NCI-H748 treated with DMSO at 0.1 percent for 48 hours (cell line): ENCODE data around the gene SLX4IP.
A peak's percentile ranks its signal among the peaks of the same experiment; 100 is the strongest.
"Not testable (repeated sequence)": the region's sequence is repeated elsewhere in the genome, so short reads cannot be mapped to it uniquely, and the experiment has no call there.

Experiments used
- DNase-seq: peaks from one replicate; lab custom pipeline; 2025; lab: John Stamatoyannopoulos, UW

The SLX4IP gene

DNA sequence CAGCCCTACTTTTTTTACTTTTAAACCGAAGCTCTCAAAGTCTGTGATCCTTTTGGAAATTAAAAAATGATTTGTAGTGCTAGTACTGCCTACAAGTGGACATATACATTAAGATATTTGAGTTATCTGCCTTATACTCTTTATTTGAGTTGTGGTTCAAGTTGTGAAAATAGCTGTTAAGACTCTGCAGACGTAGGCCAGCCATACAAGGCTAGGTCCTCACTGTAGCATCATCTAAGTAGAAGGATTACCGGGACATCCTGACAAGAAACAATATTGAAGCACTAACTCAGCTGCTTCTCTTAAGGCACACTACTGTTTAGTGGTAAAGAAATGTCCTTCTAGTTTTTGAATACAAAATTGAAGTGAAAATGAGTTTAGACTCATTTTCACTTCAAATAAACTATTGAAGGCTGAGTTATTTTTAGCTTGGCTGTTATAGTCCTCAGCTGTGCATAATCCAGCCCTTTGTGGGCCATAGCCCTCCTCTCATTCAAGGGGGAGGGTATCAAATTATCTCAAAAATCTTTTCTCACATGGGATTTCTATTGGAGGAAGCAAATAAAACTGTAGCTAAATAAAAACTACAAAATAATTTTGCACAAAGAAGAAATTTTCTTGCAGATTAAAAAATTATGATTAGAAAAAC, 170.6 kb downstream of the SLX4IP start:
- no peak for DNase-seq

DNA sequence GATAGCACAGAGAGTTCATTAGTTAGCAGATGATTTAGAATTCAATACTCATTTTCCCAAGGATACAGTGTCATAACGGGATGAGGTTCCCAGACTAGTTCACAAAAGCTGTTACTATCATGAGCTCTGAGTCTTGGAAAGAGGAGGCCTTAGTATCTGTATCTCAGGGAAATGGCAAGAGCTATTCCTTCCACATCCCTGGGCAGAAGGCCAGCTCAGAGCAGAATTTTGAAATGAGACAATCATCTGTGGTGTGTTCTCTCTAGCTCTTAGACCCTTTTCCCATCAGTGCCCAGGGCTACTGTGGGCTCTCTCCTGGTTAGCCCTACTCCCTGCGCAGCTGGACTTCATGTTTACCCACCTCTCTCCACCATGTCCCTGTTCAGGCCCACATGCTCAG, 174.2 kb downstream of the SLX4IP start:
- no peak for DNase-seq

DNA sequence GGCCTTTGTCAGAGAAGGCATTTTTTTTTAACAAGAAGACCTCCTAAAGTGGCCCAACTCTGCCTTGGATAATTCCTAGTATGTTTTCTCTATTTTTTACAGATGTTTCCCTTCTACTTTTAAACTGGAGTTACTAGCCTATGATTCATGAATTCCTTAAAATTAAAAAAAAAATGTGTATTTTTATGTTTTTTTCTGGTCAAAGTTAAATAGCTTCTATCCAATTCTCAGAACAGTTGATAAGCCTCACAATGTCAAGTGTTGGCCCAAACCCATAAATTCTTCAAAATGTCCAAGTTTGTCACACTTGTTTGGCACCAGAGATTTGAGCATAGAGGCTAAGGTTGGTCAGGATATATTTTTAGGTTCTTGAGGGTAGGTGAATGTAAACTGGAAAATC, 174.7 kb downstream of the SLX4IP start:
- no peak for DNase-seq

DNA sequence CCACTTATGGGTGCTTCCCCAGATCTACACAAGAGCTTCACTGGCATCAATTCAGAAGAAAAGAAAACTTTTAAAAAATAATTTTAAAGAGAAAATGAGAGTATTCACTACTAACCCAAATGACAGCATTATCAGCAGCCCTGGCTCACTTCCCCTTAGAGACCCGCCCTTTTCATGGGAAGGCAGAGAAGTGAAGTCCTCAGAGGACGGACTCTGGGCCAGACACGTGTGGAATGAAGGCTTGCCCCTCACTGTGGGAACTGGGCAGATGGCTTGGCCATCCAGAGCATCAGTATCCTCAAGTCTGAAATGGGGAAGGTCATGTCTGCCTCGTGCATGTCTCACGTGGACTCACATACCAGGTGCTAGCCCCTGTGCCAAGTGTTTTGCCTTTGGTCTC, 175.1 kb downstream of the SLX4IP start:
- no peak for DNase-seq

DNA sequence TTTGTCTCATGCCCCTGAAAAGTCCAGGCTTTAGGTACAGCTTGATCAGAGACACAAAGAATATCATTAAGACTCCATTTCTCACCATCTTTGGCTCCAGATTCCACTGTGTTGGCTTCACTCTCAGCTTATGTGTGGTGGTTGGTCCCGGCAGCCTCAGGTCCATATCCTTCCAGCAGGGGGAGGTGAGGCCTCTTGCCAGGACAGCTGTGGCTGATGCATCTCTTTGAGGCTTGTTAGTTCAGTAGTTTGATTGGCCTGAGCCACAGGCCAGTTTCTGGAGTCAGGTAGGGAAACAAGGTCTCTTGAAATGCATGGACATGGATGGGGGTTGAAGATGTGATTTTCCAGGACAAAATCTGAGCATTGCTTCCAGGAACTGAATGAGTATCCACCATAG, 176.3 kb downstream of the SLX4IP start:
- peak; percentile 30 for DNase-seq

DNA sequence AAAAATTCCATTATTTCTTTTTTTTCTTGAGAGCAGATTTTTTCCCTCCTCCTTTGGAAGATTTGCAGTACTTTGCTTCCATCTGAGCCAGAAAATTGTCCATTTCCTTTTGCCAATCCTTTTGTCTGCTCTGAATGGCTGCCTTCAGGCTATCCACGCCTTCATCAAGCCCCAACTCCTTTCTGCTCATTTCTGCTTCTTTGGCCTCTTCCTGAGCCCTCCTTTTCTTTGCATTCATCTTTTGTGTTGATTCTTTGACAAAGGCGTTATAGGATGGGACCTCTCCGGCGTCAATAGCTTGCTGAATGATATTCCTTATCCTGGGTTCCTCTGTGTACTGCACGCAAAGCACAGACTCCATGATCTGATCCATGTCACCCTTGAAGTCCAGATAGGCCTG, 178.3 kb downstream of the SLX4IP start:
- DNase-seq: not testable (repeated sequence)

DNA sequence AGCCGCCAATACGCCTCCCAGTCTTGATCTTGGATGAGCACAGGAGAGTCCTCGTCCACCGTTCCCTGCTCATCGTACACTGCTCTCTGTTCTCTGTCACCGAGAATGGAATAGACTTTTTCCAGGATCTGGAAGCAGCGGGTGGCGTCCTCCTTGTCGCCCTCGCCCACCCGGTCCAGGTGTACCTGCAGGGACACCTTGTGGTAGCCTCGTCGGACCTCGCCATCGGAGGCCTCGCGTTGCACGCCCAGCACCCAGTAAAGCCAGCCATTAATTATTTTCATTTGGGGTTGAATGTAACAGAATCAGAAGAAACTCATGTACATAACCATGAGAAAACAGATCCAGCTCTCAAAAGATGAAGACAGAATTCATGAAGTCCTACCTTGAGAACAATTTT, 178.8 kb downstream of the SLX4IP start:
- DNase-seq: no peak

DNA sequence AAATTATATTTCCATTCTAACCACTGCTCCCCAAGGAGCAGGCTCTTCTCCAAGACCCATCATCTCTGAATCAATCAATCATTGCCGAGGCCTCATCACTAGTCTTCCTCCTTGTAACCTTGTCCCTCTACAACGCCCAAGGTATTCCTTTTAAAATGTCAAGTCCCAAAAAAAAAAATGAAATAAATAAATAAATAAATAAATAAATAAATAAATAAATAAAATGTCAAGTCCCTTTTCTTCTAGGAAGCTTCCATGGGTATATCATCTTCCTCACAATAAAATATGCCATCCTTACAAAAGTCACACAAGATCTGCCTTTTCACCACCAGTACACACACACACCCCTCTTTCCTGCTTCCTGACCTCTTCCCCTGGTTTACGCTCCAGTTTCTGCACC, 181.1 kb downstream of the SLX4IP start:
- DNase-seq: no peak

DNA sequence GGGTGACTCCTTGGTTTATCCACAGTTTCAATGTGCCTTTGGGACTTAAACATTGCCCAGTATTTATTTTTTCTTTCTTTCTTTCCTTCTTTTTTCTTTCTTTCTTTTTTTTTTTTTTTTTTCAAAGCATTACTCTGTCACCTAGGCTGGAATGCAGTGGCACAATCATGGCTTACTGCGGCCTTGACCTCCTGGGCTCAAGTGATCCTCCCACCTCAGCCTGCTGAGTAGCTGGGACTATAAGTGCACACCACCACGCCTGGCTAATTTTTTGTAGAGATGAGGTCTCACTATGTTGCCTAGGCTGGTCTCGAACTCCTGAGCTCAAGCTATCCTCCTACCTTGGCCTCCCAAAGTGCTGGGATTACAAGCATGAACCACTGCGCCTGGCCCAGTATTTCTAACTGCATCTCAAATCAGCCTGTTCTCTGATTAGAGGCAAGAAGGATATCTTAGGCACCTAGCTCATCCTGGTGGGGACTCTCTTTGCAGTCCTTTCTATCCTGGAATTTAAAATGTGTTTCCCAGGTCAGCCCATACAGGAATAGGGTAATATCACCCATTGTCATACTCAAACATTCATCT, 182.5 kb downstream of the SLX4IP start:
- DNase-seq: not testable (repeated sequence)

DNA sequence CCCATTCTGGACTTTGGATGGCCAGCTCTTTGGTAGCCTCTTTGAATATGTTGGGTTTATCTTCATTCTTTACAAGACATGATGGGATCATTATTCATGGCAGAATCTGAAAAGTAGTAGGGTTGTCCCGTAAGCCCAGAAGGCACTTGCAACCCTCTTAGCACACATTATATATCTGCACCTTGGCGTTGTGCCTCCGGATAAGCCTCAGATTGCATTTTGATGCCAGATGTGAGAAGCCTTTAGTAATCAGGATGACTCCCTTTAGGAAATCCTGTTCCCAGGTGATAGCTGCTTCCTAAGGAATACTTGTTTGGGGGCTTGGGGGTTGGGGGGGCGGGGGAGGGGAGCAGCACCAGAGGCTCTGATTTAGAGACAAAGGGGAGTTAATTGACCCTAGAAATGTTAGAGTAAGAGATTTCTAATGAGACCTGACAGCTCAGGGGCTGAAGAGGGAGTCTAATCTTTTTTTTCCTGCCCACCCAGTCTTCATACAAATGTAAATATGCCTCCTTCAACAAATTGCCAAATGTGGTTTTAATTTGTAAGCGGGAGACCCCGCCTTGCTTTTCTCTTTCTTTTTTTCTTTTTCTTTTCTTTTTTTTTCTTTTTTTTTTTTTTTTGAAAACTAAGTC, 183.6 kb downstream of the SLX4IP start:
- DNase-seq: no peak

DNA sequence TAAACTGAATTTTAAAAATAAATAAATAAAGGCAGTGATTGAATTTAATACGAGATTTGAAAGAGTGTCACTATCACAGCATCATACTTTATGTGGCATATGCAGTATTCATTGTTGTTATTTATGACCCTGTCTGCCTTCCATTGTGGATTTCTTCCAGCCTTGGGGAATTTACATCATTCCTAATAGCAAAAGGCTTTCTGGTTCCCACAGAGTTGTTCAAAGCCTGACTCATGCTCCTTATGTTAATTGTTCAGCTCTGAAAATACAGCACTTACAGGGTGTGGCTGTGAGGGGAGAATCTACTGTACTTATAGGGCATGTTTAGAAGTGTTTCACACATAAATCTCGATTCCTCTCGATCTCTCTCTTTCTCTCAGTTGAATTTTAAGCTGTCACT, 184.3 kb downstream of the SLX4IP start:
- DNase-seq: peak; percentile 18

DNA sequence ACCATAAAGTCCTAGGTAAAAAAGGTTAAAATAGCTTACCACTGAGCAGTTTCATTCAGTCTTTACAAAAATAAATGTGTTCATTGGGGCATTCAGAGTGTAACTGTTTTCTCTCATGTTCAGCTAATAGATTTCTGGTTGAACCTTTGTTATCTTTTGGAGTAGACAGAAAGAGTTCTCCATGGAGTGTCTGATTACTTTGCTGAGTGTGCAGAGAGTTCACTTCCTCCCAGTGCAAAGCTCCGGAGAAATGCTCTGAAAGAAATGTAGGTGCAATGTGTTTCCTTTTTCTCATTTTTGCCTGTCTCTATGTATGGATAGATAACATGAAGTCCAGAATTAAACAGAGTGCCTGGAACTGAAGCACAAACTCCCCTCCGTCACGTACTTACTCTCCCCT, 186.0 kb downstream of the SLX4IP start:
- DNase-seq: no peak

DNA sequence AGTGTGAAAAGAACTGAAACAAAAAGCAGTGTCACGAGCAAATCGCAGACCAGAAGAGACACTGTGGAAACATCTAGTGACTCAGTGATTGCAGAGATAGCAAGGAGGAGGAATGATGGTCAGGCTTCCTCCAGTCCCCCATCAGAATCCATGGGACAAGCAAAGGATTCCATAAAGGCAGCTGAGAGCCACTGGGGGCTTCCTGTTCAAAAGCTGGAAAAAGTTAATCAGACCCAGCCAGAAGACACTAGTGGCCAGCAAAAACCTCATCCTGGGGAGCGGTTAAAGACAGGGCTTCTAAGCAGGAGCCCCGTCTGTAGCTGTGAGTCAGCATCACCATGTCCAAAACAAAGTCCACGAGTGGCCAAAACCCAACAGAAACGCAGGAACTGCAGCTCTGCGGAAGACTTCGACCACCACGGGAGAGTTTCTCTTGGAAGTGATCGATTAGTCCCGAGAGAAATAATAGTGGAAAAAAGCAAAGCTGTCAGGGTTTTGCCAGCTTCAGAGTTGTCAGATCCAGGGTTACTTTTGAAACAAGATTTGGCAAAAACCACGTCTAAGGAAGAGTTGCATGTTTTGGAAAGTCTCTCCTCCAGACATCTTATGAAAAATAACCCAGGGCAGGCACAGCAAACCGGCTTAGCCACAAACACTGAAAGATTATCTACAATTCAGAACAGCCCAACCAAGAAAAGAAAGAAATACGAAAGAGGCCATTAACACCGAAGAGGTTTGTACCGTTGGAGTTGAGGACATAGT, 187.7 kb downstream of the SLX4IP start:
- DNase-seq: no peak

DNA sequence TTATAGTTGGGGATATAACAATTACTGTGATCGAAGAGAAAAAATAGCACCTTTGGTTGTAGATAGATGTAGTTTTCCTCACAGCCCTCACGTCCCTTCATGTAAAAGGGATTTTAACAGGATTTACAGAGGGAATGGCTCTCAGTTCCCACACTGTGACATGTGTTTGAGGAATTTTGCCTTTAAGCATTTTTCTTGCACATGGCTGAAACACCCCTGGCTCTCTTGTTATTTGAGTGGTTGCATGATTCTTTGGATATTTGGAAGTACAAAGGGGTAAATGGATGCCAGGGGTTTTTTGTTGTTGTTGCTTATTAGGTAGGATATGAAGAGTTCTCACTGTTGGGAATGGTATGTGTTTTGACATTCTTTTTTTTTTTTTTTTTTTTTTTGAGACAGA, 190.5 kb downstream of the SLX4IP start:
- no peak for DNase-seq

DNA sequence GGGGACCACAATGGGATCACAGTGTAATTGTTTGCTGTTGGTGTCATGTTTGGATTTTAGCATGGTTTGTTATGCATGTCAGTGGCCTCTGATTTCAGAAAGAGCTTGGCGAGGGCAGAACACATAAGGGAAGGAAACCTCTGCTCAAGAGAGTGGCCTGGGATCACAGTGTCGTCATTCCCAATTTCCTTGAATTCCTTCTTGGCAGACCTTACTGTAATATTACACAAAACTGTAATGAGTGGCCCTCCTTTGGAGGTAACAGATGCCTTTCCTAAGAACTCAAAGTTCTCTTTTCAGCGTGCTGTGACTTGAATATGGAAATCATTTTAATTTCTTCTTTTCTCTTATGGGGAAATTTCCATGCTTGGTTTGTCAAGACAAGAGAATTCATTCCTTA, 191.8 kb downstream of the SLX4IP start:
- no peak for DNase-seq

DNA sequence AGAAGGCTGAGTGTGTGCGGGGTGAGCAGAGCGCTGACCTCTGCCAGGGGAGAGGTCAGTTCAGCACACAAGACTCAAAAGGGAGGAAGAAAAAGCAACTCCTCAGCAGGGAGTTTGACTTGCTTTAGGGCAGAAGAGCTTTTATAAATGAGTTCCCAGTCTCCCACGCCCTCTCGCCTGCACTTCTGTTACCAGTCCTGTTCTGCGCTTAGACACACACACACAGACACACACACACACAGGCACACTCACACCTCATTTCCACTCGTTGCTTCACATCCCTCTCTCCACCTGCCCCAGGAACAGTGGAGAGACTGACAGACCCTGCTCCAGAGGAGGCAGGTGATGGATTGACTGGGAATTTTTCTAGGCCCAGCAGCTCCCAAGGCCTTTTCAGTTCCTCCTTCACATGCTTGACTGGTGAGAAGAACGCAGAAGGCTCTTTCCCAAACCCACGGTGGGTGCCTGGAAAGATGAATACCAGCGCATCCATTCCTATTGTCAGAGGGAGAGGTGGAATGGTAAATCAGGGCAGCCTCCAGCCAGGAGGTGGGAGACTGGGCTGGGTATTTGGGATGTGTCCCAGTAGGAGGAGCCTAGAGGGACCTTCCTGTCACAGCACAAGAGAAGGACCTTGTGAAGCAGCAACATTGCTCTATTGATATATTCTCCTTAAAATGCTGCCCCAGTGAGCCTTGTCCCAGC, 195.0 kb downstream of the SLX4IP start:
- DNase-seq: no peak

DNA sequence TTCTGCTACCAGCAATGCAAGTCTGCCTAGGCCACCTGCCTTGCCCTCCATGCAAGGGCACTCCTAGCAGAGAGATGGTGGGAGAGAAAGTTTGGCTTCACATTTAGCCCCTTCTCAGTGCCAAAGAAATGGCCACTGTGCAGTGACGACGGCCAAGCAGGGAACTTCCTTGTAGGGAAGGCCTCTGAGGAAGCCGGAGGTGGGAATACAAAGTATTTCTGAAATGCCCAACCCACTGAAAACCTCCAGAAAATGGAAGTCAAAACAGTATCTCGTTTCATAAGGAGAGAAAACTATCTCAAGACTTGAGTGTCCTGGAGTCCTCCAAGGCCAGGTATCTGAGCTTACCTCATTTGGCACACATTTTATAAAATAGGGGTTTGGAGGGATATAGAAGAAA, 196.0 kb downstream of the SLX4IP start:
- no peak for DNase-seq

DNA sequence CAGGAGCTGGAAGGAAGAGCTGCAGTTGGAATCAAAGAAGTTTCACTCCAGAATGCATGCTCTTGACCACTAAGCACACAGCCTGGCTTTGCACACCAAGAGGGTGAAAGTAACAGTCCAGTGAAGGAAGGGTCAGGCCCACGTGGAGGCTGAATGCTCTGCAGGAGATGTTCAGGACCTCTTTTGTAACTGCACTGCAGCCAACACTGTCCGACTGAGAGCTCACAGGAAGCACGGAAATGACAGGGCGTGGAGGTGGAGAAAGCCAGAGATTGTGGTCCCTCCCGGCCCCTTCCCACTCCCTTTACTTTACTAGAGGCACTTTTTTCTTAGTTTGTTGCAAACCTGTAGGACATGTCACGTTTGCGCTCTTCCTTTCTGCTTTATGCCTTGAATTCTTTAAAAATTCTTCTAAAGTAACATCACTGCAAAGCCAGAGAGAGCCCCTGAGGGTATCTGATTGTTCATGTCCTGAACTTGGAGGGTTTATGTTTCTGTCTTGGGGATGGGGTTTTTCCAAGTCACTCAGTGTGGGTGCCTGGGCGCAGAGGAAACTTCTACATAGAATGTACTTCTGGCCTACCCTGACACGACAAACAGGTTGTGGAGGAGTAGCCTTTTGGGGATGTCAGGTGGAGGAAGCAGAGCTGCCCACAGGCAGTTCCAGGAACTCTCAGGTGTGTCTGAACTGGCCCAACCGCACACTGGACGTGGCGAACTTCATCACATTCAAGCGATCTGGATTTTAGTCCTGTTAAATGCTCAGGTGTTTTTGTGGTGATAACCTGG, 197.8 kb downstream of the SLX4IP start:
- DNase-seq: no peak

DNA sequence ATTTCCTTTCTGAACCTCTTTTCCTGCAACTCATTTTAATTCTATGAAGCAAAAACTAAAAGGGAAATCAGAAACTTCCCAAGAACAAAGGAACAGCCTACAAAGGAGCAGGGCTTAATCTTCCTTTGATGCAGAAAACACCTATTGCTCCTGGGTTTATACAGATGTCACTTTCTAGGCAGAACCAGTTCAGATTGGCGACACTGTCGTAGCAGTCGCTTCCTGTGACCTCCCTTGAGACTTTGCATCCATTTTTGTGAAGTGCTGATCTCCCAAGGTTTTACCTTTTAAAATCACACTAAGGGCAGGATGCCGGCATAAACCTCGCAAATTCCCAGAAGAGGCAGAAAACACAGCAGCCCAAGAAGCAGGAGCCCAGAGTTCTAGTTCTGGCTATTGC, 198.6 kb downstream of the SLX4IP start:
- DNase-seq: no peak

DNA sequence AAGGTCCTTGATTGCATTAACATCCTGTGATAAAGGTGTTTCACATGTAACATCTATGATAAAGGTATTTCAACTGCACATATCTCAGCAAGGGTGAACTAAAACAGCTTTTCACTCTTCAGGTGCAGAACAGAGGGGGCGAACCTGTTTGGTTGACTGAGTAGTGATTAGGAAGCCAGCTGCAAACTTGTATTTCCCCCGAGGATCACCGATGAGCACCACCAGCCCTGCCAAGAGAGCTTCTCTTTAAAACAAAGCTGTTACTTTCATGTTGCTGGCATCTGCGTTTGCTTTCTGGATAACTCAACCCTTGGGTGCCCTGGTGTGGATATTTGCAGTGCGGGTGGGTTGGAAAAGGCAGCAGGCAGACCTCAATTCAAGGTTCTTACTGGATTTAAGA, 199.1 kb downstream of the SLX4IP start:
- no peak for DNase-seq

DNA sequence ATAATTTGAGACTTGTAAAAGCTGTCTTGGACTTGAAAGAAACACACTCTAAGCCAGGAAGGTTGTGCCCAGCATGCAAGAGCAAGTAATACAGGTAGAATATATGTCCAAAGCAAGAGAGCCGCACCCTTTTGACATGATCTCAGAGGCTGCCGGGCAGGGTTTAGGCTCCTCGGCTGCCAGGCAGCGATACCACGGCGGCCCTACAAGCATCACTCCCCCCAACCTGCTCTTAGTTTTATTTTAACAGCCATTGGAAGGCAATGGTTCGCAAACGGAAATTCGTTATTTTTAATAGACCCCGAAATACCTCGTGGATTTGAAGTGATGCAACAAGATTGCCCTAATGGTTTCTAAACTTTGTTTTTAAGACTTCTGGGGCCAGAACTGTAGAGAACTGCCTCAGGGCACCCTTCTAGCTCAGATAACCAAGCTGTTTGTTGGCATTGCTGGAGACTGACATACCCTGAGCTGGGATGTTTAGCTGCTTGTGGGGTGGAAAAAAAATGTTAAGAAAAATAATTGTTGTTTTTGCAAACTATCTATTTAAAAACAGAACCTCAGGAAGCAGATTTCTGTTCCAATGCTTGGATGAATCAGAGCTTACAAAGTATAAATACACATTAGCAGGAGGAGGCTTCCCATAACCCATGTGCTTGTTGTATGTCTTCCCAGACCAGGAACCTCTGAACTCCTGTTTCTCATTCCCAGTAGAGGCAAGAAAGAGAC, 199.7 kb downstream of the SLX4IP start:
- DNase-seq: no peak
